ENCODE data around the gene ACSM2B.

DNA sequence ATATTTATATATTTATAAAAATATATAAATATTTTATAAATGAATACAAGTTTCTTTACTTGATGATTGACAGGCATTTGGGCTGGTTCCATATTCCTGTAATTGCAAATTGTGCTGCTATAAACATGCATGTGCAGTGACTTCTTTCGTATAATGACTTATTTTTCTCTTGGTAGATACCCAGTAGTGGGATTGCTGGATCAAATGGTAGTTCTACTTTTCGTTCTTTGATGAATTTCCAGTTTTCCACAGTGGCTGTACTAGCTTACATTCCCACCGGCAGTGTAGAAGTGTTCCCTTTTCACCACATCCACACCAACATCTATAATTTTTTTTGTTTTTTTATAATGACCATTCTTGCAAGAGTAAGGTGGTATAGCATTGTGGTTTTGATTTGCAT is 7.8 kb downstream of the ACSM2B start:
- TF ChIP-seq, protein P1, sequence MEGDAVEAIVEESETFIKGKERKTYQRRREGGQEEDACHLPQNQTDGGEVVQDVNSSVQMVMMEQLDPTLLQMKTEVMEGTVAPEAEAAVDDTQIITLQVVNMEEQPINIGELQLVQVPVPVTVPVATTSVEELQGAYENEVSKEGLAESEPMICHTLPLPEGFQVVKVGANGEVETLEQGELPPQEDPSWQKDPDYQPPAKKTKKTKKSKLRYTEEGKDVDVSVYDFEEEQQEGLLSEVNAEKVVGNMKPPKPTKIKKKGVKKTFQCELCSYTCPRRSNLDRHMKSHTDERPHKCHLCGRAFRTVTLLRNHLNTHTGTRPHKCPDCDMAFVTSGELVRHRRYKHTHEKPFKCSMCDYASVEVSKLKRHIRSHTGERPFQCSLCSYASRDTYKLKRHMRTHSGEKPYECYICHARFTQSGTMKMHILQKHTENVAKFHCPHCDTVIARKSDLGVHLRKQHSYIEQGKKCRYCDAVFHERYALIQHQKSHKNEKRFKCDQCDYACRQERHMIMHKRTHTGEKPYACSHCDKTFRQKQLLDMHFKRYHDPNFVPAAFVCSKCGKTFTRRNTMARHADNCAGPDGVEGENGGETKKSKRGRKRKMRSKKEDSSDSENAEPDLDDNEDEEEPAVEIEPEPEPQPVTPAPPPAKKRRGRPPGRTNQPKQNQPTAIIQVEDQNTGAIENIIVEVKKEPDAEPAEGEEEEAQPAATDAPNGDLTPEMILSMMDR (IDR thresholded peaks at IDR 0.05), result no peak
- TF ChIP-seq EP300 (IDR thresholded peaks at IDR 0.05), result no peak
- TF ChIP-seq POLR2AphosphoS5 (IDR thresholded peaks at IDR 0.05), result no peak
- TF ChIP-seq POLR2A (IDR thresholded peaks at IDR 0.05), result no peak

All from stomach (tissue), 4 donors.